ENCODE measurements around the gene ERC2.

DNA sequence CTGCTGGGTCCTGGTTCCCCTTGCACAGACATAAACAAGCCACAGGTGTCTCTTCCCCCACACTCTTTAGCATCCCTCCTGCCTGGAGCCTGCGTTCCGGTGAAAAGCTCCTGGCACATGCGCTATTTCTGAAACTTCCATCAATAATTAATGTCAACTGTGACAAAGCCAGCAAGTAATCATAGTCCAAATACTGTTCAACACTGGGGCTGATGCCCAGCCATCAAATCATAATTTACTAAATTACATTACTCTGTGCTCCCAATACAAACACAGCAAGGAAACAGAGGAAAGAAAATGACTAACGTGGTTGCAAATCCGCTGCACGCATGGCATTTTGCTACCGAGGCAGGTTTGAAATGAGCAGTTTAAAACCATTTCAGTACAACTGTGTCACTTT lies 294.7 kb downstream of the ERC2 start:
- TF ChIP-seq, protein P1, sequence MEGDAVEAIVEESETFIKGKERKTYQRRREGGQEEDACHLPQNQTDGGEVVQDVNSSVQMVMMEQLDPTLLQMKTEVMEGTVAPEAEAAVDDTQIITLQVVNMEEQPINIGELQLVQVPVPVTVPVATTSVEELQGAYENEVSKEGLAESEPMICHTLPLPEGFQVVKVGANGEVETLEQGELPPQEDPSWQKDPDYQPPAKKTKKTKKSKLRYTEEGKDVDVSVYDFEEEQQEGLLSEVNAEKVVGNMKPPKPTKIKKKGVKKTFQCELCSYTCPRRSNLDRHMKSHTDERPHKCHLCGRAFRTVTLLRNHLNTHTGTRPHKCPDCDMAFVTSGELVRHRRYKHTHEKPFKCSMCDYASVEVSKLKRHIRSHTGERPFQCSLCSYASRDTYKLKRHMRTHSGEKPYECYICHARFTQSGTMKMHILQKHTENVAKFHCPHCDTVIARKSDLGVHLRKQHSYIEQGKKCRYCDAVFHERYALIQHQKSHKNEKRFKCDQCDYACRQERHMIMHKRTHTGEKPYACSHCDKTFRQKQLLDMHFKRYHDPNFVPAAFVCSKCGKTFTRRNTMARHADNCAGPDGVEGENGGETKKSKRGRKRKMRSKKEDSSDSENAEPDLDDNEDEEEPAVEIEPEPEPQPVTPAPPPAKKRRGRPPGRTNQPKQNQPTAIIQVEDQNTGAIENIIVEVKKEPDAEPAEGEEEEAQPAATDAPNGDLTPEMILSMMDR (tag by site-specific recombination; IDR thresholded peaks at IDR 0.05) = no peak
- TF ChIP-seq ZNF600 (tag by site-specific recombination; IDR thresholded peaks at IDR 0.05) = no peak
- TF ChIP-seq BCL11A (tag by site-specific recombination; IDR thresholded peaks at IDR 0.05; ENCODE audit: low read depth) = no peak
- no peak for TF ChIP-seq ZNF24 (tag by site-specific recombination; IDR thresholded peaks at IDR 0.05)
- TF ChIP-seq, protein P2, sequence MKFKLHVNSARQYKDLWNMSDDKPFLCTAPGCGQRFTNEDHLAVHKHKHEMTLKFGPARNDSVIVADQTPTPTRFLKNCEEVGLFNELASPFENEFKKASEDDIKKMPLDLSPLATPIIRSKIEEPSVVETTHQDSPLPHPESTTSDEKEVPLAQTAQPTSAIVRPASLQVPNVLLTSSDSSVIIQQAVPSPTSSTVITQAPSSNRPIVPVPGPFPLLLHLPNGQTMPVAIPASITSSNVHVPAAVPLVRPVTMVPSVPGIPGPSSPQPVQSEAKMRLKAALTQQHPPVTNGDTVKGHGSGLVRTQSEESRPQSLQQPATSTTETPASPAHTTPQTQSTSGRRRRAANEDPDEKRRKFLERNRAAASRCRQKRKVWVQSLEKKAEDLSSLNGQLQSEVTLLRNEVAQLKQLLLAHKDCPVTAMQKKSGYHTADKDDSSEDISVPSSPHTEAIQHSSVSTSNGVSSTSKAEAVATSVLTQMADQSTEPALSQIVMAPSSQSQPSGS (tag by site-specific recombination; IDR thresholded peaks at IDR 0.05; ENCODE audit: low read depth) = no peak
- TF ChIP-seq ZFP37 (tag by site-specific recombination; IDR thresholded peaks at IDR 0.05) = no peak

Data from HEK293 (cell line).